ENCODE measurements around the gene LGALS7B.
"Not testable (repeated sequence)": the region's sequence is repeated elsewhere in the genome, so short reads cannot be mapped to it uniquely, and the experiment has no call there.

Gene LGALS7B

GRCh38 chr19:38819231-38819920, 30.4 kb downstream of the LGALS7B start:
- DNase-seq (ENCODE audit: low read depth in 2 of 2) = no peak

DNA sequence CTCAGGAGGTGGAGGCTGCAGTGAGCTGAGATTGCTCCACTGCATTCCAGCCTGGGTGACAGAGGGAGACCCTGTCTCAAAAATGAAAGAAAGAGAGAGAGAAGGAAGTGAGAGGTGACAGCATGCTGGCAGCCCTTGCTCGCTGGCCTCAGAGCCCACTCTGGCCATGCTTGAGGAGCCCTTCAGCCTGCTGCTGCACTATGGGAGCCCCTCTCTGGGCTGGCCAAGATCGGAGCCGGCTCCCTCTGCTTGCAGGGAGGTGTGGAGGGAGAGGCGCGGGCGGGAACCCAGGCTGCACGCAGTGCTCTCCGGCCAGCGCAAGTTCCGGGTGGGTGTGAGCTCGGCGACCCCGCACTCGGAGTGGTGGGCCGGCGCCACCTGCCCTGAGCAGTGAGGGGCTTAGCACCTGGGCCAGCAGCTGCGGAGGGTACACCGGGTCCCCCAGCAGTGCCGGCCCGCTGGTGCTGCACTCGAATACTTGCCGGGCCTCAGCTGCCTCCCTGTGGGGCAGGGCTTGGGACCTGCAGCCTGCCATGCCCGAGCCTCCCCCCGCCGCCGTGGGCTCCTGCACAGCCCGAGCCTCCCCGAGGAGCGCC, 32.3 kb downstream of the LGALS7B start:
- not testable (repeated sequence) for DNase-seq (ENCODE audit: low read depth in 2 of 2)

DNA sequence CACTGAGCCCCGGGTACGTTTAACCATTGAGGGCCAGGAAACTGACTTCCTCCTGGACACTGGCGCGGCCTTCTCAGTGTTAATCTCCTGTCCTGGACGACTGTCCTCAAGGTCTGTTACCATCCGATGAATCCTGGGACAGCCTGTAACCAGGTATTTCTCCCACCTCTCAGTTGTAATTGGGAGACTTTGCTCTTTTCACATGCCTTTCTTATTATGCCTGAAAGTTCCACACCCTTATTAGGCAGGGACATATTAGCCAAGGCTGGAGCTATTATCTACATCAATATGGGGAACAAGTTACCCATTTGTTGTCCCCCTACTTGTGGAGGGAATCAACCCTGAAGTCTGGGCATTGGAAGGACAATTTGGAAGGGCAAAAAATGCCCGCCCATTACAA, 36.9 kb downstream of the LGALS7B start:
- not testable (repeated sequence) for DNase-seq (ENCODE audit: low read depth in 2 of 2)

DNA sequence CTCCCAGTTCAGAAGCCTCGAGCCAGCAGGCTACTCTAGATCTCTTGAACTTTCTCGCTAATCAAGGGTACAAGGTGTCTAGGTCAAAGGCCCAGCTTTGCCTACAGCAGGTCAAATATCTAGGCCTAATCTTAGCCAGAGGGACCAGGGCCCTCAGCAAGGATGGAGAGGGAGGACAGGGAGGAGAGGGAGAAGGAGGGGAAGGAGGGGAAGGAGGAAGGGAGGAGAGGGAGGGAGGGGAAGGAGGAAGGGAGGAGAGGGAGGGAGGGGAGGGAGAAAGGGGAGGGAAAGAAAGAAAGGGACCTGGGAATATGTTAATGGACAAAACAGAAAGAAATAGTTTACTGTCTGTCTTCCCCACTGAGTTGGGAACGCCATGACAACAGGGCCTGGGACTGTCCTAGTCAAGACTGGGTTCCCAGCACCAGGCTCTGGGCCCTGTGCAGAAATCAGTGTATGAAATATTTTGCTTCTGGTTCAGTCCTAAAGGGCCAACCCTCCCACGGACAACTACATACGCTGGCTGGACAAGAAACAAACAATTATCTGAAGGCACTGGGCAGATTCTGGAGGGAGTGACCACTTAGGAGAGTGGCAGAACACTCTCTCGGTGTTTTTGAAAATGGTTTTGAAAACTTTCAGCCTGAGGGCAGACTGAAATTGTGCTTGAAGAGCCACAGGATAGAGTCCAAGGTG, 38.0 kb downstream of the LGALS7B start:
- no peak for DNase-seq (ENCODE audit: low read depth in 2 of 2)

GRCh38 chr19:38829203-38829602, 40.2 kb downstream of the LGALS7B start:
- DNase-seq (ENCODE audit: low read depth in 2 of 2) = not testable (repeated sequence)

- no peak for DNase-seq (ENCODE audit: low read depth in 2 of 2)
Measured at GRCh38 chr19:38830039-38830733, 41.2 kb downstream of the LGALS7B start.

DNA sequence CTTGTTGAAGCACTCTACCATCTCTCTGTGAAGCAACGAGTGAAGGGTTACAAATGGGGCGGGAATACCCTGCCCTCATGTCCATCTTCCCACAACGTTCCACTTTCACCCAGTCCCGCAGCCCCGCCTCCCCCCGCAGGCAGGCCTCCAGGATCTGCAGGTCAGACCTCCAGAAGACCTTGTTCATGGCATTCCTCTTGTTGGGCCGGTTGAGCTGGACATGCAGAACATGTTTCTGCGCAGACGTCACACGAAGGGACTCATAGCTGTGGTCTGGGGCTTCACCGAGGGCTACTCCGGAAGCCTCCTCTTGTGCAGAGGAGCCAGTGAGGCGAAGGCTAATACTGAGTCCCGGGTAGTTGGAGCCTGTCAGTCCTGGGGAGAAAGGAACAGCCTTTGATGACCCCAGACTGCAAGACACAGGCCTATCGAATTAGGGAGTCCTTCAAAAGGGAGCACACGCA, 42.2 kb downstream of the LGALS7B start:
- DNase-seq (ENCODE audit: low read depth in 2 of 2) = no peak

DNA sequence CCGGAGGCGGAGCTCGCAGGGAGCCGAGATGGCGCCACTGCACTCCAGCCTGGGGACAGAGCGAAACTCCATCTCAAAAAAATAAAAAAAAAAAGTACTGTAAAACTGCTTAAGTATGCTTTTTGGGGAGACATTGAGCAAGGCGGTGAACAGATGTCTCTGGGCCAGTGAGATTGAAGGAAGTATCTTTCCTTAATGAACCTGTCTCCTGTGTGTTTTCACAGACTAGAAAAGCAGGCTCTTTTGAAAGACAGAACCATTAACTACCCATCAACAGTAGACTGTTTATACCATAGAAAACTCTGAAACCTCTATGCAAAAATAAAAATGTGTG, 44.1 kb downstream of the LGALS7B start:
- no peak for DNase-seq (ENCODE audit: low read depth in 2 of 2)

DNA sequence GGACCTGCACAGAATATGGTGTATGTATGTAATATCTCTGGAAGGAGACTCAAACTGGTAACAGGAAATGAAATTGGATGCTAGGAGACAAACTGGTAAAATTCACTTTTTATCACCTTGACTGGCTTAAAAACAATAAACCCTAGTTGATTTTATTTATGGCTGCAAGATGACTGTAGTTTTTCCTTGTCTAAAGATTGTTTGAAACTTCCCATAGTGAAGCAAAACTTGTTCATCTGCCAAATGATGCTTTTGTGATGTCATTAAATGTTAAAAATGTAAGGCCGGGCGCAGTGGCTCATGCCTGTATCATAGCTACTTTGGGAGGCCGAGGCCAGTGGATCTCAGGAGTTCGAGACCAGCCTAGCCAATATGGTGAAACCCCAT, 45.1 kb downstream of the LGALS7B start:
- no peak for DNase-seq (ENCODE audit: low read depth in 2 of 2)

DNA sequence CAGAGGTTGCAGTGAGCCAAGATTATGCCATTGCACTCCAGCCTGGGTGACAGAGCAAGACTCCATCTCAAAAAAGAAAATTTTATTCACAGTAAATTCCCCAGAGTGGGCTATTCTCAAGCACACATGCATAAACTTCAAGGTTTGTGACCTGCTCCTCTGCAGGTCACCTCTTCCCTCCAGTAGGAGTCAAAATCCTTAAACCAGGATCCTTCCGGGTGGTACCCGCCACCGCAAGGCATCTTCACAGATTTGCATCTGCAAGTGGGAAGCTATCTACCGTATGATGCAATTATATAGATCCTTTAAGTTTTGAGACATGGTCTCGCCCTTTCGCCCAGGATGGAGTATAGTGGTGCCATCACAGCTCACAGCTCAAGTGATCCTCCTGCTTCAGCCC, 45.6 kb downstream of the LGALS7B start:
- no peak for DNase-seq (ENCODE audit: low read depth in 2 of 2)

GRCh38 chr19:38836159-38836982, 47.4 kb downstream of the LGALS7B start:
- DNase-seq (ENCODE audit: low read depth in 2 of 2) = no peak

- DNase-seq (ENCODE audit: low read depth in 2 of 2) = no peak
Measured at GRCh38 chr19:38836983-38837626, 48.1 kb downstream of the LGALS7B start.

DNA sequence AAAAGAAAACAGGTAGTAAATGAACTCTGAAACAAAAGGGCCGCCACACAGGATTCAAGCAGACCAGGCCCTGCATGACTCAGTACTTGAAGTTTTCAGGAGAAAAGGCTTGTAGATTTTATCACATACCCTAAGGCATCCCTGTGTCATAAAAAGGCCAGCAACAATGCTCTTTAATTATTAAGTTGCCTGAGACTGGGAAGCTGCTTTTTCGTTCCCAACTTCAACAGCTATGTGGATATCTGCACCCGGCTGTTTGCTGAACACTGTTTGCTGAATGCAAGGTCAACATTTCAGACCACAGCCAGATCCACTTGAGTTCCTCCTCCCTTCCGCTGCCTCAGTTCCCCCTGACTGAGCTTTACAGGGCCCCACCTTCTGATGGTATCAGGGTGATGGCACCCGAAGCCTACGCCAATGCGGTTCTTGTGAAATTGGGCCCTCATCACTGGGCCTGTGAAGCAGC, 48.7 kb downstream of the LGALS7B start:
- no peak for DNase-seq (ENCODE audit: low read depth in 2 of 2)

DNA sequence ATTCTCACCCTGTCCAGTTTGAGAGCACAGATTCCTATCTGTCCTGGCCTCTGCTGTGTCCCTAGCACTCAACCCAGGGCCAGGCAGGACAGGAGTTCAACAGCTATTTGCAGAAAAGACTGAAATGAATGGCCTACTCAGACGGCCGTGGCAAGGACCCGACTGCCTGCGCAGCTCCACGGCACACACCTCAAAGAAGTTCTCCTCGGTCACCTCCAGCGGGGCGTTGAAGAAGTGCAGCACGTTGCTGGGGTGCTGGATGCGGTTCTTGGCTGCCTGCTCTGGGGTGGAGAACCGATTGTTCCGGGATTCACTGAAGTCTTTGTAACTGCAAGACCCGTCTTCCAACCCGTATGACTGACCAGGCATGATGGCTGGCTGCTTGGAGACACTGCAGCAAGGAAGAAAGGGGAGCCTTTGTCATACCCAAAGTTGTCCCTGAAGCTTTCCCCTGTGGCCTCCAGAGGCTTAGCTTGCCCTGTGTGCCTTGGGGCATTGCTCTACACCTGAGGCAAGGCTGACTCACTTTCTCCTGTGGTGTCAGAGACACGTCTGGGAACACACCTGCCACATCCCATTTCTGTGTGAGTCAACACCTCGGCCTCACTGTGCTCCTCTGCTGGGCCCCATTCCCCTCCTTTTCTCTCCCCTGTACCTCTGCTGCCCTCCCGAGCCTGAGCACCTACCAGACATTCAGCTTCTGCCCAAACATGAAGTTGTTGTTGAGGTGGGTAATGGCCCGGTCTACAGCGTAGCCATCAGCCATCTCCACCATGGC, 49.4 kb downstream of the LGALS7B start:
- no peak for DNase-seq (ENCODE audit: low read depth in 2 of 2)

- DNase-seq (ENCODE audit: low read depth in 2 of 2) = no peak
Measured at GRCh38 chr19:38838986-38839761, 50.2 kb downstream of the LGALS7B start.

- DNase-seq (ENCODE audit: low read depth in 2 of 2) = no peak
Measured at GRCh38 chr19:38839816-38840582, 51.0 kb downstream of the LGALS7B start.

GRCh38 chr19:38840583-38840968, 51.6 kb downstream of the LGALS7B start:
- no peak for DNase-seq (ENCODE audit: low read depth in 2 of 2)

Measured in stimulated activated CD8-positive, alpha-beta memory T cell treated with anti-CD3 and anti-CD28 coated beads, Interleukin-2, amount 100 ng/mL, for 1 hour (primary cell).